Keratinocyte (primary cell): ENCODE results near the gene MYO1G.

Experiments used
- EZH2 ChIP-seq: IDR thresholded peaks from one replicate; pipeline ENCODE4 v1.6.1; 2012; ENCODE audit warnings: inconsistent platforms, mild to moderate bottlenecking, low read length, moderate library complexity
- TF ChIP-seq, protein P1 (sequence below), 3 experiments: IDR thresholded peaks in 1 of 3; conservative IDR thresholded peaks in 1 of 3; optimal IDR thresholded peaks in 1 of 3; 2 replicates in 2 of 3; 3 replicates in 1 of 3; pipeline versions ENCODE3 to v1.5.1; 2011; ENCODE audit warnings: low read length in 3 of 3, mild to moderate bottlenecking in 3 of 3, moderate library complexity in 2 of 3, control low read depth in 1 of 3, inconsistent platforms in 1 of 3; ENCODE audit not compliant: insufficient read depth in 2 of 3; ENCODE audit errors: extremely low read depth in 1 of 3

DNA sequence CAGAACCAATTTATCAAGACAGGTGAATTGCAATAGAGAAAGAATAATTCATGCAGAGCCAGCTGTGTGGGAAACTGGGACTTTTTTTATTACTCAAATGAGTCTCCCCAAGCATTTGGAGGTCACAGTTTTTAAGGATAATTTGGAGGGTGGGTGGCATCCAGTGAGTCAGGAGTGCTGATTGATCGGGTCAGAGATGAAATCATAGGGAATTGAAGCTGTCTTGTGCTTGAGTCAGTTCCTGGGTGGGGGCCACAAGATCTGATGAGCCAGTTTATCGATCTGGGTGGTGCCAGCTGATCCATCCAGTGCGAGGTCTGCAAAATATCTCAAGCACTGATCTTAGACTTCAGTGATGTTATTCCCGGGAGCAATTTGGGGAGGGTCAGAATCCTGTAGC, 9.9 kb upstream of the MYO1G start:
- TF ChIP-seq, protein P1, sequence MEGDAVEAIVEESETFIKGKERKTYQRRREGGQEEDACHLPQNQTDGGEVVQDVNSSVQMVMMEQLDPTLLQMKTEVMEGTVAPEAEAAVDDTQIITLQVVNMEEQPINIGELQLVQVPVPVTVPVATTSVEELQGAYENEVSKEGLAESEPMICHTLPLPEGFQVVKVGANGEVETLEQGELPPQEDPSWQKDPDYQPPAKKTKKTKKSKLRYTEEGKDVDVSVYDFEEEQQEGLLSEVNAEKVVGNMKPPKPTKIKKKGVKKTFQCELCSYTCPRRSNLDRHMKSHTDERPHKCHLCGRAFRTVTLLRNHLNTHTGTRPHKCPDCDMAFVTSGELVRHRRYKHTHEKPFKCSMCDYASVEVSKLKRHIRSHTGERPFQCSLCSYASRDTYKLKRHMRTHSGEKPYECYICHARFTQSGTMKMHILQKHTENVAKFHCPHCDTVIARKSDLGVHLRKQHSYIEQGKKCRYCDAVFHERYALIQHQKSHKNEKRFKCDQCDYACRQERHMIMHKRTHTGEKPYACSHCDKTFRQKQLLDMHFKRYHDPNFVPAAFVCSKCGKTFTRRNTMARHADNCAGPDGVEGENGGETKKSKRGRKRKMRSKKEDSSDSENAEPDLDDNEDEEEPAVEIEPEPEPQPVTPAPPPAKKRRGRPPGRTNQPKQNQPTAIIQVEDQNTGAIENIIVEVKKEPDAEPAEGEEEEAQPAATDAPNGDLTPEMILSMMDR (optimal IDR thresholded peaks at IDR 0.05 in 1 of 3, IDR thresholded peaks at IDR 0.05 in 1 of 3, conservative IDR thresholded peaks at IDR 0.05 in 1 of 3; ENCODE audit: extremely low read depth in 1 of 3, insufficient read depth in 2 of 3, low read length in 3 of 3) = no peak
- no peak for TF ChIP-seq EZH2
